Mammary epithelial cell (primary cell): Measurements from ENCODE around the gene NSUN6.

Experiments
- EZH2 ChIP-seq: IDR thresholded peaks from 2 replicates; pipeline ENCODE4 v1.6.1; 2012; ENCODE audit warnings: low read length, inconsistent platforms, borderline replicate concordance
- TF ChIP-seq, protein P1 (sequence below), 2 donors: IDR thresholded peaks in 1 of 2; conservative IDR thresholded peaks in 1 of 2; 2 replicates each; pipeline ENCODE4 v1.5.1; 2011 to 2012; ENCODE audit warnings: inconsistent platforms in 2 of 2, low read length in 2 of 2, mild to moderate bottlenecking in 2 of 2, control low read depth in 1 of 2, low read depth in 1 of 2; ENCODE audit not compliant: insufficient read depth in 1 of 2; ENCODE audit errors: extremely low read depth in 1 of 2

DNA sequence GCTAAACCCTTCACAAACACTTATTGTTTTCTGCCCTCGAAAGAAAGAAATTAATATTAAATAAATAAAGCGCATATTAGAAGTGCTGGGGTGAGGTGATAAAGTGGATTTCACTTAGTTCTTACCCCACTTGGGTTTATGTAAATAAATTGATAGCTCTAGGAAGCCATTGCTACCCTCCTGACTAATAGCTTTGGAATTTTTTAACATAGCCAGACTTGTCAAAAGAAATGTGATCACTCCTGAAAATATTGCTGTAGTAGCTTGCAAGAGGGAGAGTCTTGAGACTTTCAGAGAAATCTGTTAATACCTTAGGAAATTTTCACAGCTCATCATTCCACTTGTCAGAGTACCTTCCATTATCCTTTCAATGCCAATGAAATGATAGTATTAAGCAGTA lies 15.4 kb upstream of the NSUN6 start:
- TF ChIP-seq, protein P1, sequence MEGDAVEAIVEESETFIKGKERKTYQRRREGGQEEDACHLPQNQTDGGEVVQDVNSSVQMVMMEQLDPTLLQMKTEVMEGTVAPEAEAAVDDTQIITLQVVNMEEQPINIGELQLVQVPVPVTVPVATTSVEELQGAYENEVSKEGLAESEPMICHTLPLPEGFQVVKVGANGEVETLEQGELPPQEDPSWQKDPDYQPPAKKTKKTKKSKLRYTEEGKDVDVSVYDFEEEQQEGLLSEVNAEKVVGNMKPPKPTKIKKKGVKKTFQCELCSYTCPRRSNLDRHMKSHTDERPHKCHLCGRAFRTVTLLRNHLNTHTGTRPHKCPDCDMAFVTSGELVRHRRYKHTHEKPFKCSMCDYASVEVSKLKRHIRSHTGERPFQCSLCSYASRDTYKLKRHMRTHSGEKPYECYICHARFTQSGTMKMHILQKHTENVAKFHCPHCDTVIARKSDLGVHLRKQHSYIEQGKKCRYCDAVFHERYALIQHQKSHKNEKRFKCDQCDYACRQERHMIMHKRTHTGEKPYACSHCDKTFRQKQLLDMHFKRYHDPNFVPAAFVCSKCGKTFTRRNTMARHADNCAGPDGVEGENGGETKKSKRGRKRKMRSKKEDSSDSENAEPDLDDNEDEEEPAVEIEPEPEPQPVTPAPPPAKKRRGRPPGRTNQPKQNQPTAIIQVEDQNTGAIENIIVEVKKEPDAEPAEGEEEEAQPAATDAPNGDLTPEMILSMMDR (conservative IDR thresholded peaks at IDR 0.05 in 1 of 2, IDR thresholded peaks at IDR 0.05 in 1 of 2; ENCODE audit: extremely low read depth in 1 of 2, insufficient read depth in 1 of 2, low read depth in 1 of 2, low read length in 2 of 2) = no peak
- no peak for TF ChIP-seq EZH2
